HepG2 (cell line): ENCODE measurements around the gene SLC35F3. TPM values are rescaled to one million over a fixed set of nuclear protein-coding genes. Genes with fewer than 3 reads are reported as not detected.
A peak's percentile ranks its signal among the peaks of the same experiment; 100 is the strongest.

ENCODE experiments used
- ATAC-seq: fragments of 200-7000 bp; cut with Tn5 transposase; 3 replicates; pipeline ENCODE4 v1.9.1; 2020; ENCODE audit warnings: mild to moderate bottlenecking, moderate library complexity
- BruUV-seq: library from RNA; stranded (reverse); fragments of 400-500 nt; replicated peaks from 2 replicates; lab custom pipeline; 2021; lab: Mats Ljungman, UMichigan
- CTCF ChIA-PET: fragments of 300-600 bp; formaldehyde crosslinking; extraction: SDS; loops from one replicate; lab custom pipeline; 2021; ENCODE audit warnings: low total read pairs, inconsistent platforms, low intra/inter-chr PET ratio; lab: Yijun Ruan, JAX
- POLR2A ChIA-PET: fragments of 350-600 bp; sonication (Branson Sonifier 250); formaldehyde crosslinking; loops from one replicate; lab custom pipeline; 2020; ENCODE audit warnings: antibody characterized with exemption, inconsistent platforms; lab: Yijun Ruan, JAX
- DNase-seq: peaks from one replicate; pipeline ENCODE4 v3.0.0-alpha.2; 2015; ENCODE audit warnings: low spot score
- FAIRE-seq: peaks from 3 replicates; lab custom pipeline; 2011; peaks lifted over from hg19 to GRCh38; lab: Jason Lieb, UNC
- H2AFZ ChIP-seq: one replicate; pipeline ENCODE4 v1.6.1; 2011; ENCODE audit warnings: low read length, inconsistent platforms
- H3K27ac ChIP-seq: fragments of 300-600 bp; 3 replicates; pipeline ENCODE4 v1.8.0; 2011; ENCODE audit warnings: mixed run types, mild to moderate bottlenecking, mixed read lengths, low read length, inconsistent platforms; ENCODE audit not compliant: insufficient read depth; ENCODE audit errors: extremely low read length
- H3K27me3 ChIP-seq, 2 experiments: fragments of 200-600 bp in 1 of 2; 2 replicates in 1 of 2; 3 replicates in 1 of 2; pipeline versions ENCODE4 v1.6.0 to v1.8.0; 2011; ENCODE audit warnings: low read length in 2 of 2, mild to moderate bottlenecking in 2 of 2, moderate library complexity in 2 of 2, inconsistent platforms in 1 of 2; ENCODE audit not compliant: insufficient read depth in 2 of 2, control insufficient read depth in 1 of 2
- H3K36me3 ChIP-seq, 2 experiments: fragments of 200-600 bp in 1 of 2; replicated peaks in 1 of 2; 2 replicates in 1 of 2; 3 replicates in 1 of 2; pipeline versions ENCODE4 v1.5.1 to v1.8.0; 2011; ENCODE audit warnings: low read length in 2 of 2, inconsistent platforms in 1 of 2; ENCODE audit not compliant: insufficient read depth in 2 of 2, control insufficient read depth in 1 of 2
- H3K4me1 ChIP-seq: 2 replicates; pipeline ENCODE4 v1.5.1; 2012; ENCODE audit warnings: low read length, inconsistent platforms; ENCODE audit not compliant: insufficient read depth
- H3K4me2 ChIP-seq: 2 replicates; pipeline ENCODE4 v1.6.0; 2011; ENCODE audit warnings: low read depth, low read length, inconsistent platforms
- H3K4me3 ChIP-seq, 3 experiments: fragments of 200-600 bp in 1 of 3; sonication (generic), shearing (Covaris generic) in 1 of 3; replicated peaks in 1 of 3; 2 replicates each; pipeline ENCODE4 v1.5.1; 2011 to 2016; ENCODE audit warnings: low read length in 3 of 3, inconsistent platforms in 2 of 3, low read depth in 2 of 3, mild to moderate bottlenecking in 2 of 3, control low read depth in 1 of 3, mixed read lengths in 1 of 3; ENCODE audit not compliant: insufficient read depth in 1 of 3
- H3K79me2 ChIP-seq: one replicate; pipeline ENCODE4 v1.6.1; 2011; ENCODE audit warnings: low read length, inconsistent platforms; ENCODE audit not compliant: insufficient read depth
- H3K9ac ChIP-seq: 2 replicates; pipeline ENCODE4 v1.6.0; 2011; ENCODE audit warnings: mild to moderate bottlenecking, low read depth, low read length, inconsistent platforms; ENCODE audit not compliant: insufficient read depth
- H3K9me3 ChIP-seq: 2 replicates; pipeline ENCODE4 v1.5.1; 2012; ENCODE audit warnings: mild to moderate bottlenecking, low read length
- H4K20me1 ChIP-seq: 2 replicates; pipeline ENCODE4 v1.6.0; 2011; ENCODE audit warnings: inconsistent platforms, mild to moderate bottlenecking, low read length, moderate library complexity; ENCODE audit not compliant: insufficient read depth
- ATF7 ChIP-seq, 2 experiments: fragments of 450-650 bp in 1 of 2; sonication (generic) in 1 of 2; formaldehyde crosslinking in 1 of 2; IDR thresholded peaks; 2 replicates each; pipeline versions ENCODE4 v1.4.0 to v1.6.1; 2016 to 2020; ENCODE audit warnings: antibody characterized with exemption in 1 of 2, mild to moderate bottlenecking in 1 of 2, missing genetic modification reagents in 1 of 2
- ZIK1 ChIP-seq: sonication (generic); formaldehyde crosslinking; IDR thresholded peaks from 2 replicates; pipeline ENCODE4 v1.5.0; 2020; ENCODE audit warnings: mild to moderate bottlenecking, low read depth, missing genetic modification reagents, borderline replicate concordance
- ZNF782 ChIP-seq: sonication (generic); formaldehyde crosslinking; IDR thresholded peaks from 2 replicates; pipeline ENCODE4 v1.4.0; 2020; ENCODE audit warnings: missing genetic modification reagents, mild to moderate bottlenecking, borderline replicate concordance
- in situ Hi-C: cut with HindIII; loops from 2 replicates; pipeline ENCODE4 v1.10.0; 2017; ENCODE audit warnings: low pct_unique_long_range_greater_than_20kb; ENCODE audit not compliant: extremely low pct_ligation_motif_present
- intact Hi-C: fragments of 100-400 bp; cut with micrococcal nuclease; formaldehyde crosslinking; loops from one replicate; pipeline ENCODE4 v1.10.0; 2022; ENCODE audit not compliant: unreplicated experiment
- polyA plus RNA-seq, 8 experiments: library from polyadenylated mRNA; depleted of rRNA in 3 of 8; stranded (reverse) in 7 of 8; unstranded in 1 of 8; fragments of >200 nt; fragmentation: Illumina TruSeq in 4 of 8; extraction: Trizol in 4 of 8; gene quantifications; 2 replicates each; pipeline versions ENCODE4 v1.2.1 to v1.2.3, GENCODE V29; 2011 to 2016; ENCODE audit warnings: low read depth in 4 of 8, missing spikeins in 1 of 8, mixed read lengths in 1 of 8; ENCODE audit not compliant: insufficient read depth in 1 of 8
- total RNA-seq, 5 experiments: library from RNA; depleted of rRNA; stranded (reverse); fragments of >200 nt; fragmentation: Illumina TruSeq; extraction: Trizol; gene quantifications; 2 replicates each; pipeline ENCODE4 v1.2.3, GENCODE V29; 2016; ENCODE audit warnings: low read depth in 1 of 5
- TF ChIP-seq, protein P1 (sequence below): sonication (generic); formaldehyde crosslinking; IDR thresholded peaks from 2 replicates; pipeline ENCODE4 v1.5.0; 2020; ENCODE audit warnings: missing genetic modification reagents, mild to moderate bottlenecking, borderline replicate concordance
- TF ChIP-seq, protein P2 (sequence below): IDR thresholded peaks from 2 replicates; pipeline ENCODE4 v1.6.1; 2016; ENCODE audit warnings: low read depth, missing genetic modification reagents, missing compliant biosample characterization

SLC35F3 gene
- total and polyA plus RNA-seq, 2 of the 13 experiments (the other 11 are each of a cell fraction or from before 2014, with no cell fraction given), result not detected

DNA sequence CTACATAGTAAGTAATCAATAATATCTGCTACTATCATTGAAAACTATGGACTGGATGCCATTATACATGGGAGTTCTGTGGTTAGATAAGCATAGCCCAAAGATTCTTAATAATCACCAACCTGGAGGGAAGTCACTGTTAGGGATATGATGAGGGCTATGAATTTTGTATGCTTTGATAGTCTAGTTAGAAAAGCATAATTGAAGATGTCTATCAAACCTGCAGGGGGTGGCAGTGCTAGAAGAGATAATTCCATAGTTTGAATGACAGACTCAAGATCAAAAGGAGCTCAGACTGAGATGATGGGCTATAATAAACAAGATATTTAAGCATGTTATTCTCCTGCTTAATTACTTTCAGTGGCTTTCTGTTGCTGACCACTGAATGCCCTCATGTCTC, 453.4 kb downstream of the SLC35F3 start:
- intact Hi-C loops (no loop called here), in situ Hi-C loops (no loop called here)
- POLR2A ChIA-PET, result interaction anchor here (1.4 to 2.0 kb wide), 3 partner anchors 9 to 44 kb away, joined by 3 to 12 read pairs (median 4); partner anchors contain the start of gene COA6
- ATAC-seq (no peak), DNase-seq (no peak), FAIRE-seq (no peak)
- H3K79me2 ChIP-seq, result peaks cover 3% of the 10 kb centered on the region
- no peak overlapping the region for H2AFZ ChIP-seq
- CTCF ChIA-PET, result no interaction called here
- no peaks in the 10 kb centered on the region for H3K9me3 ChIP-seq
- BruUV-seq, result no TSS peak
- H3K27me3 ChIP-seq, result no peaks in the 10 kb centered on the region; a peak in 1 of 5 replicates
- peak overlapping the region; percentile 62 for H3K4me2 ChIP-seq
- H3K4me3 ChIP-seq, result peak overlapping the region in 2 of 3 experiments; percentile 51 to 64; a peak in 3 of 6 replicates
- H3K36me3 ChIP-seq, result no peaks in the 10 kb centered on the region
- H3K4me1 ChIP-seq, result peaks cover 29% of the 10 kb centered on the region
- TF ChIP-seq ZIK1 (no peak), ZNF782 (CRISPR knock-in tag) (no peak), ATF7 (IDR thresholded peaks at IDR 0.05) (no peak), ATF7 (CRISPR knock-in tag; IDR thresholded peaks at IDR 0.05) (no peak)
- TF ChIP-seq, protein P1, sequence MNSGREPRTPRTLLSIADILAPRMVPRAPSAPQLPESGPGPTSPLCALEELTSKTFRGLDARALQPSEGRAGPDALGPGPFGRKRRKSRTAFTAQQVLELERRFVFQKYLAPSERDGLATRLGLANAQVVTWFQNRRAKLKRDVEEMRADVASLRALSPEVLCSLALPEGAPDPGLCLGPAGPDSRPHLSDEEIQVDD, result no peak
- TF ChIP-seq, protein P2, sequence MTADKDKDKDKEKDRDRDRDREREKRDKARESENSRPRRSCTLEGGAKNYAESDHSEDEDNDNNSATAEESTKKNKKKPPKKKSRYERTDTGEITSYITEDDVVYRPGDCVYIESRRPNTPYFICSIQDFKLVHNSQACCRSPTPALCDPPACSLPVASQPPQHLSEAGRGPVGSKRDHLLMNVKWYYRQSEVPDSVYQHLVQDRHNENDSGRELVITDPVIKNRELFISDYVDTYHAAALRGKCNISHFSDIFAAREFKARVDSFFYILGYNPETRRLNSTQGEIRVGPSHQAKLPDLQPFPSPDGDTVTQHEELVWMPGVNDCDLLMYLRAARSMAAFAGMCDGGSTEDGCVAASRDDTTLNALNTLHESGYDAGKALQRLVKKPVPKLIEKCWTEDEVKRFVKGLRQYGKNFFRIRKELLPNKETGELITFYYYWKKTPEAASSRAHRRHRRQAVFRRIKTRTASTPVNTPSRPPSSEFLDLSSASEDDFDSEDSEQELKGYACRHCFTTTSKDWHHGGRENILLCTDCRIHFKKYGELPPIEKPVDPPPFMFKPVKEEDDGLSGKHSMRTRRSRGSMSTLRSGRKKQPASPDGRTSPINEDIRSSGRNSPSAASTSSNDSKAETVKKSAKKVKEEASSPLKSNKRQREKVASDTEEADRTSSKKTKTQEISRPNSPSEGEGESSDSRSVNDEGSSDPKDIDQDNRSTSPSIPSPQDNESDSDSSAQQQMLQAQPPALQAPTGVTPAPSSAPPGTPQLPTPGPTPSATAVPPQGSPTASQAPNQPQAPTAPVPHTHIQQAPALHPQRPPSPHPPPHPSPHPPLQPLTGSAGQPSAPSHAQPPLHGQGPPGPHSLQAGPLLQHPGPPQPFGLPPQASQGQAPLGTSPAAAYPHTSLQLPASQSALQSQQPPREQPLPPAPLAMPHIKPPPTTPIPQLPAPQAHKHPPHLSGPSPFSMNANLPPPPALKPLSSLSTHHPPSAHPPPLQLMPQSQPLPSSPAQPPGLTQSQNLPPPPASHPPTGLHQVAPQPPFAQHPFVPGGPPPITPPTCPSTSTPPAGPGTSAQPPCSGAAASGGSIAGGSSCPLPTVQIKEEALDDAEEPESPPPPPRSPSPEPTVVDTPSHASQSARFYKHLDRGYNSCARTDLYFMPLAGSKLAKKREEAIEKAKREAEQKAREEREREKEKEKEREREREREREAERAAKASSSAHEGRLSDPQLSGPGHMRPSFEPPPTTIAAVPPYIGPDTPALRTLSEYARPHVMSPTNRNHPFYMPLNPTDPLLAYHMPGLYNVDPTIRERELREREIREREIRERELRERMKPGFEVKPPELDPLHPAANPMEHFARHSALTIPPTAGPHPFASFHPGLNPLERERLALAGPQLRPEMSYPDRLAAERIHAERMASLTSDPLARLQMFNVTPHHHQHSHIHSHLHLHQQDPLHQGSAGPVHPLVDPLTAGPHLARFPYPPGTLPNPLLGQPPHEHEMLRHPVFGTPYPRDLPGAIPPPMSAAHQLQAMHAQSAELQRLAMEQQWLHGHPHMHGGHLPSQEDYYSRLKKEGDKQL (CRISPR knock-in tag), result no peak
- H4K20me1 ChIP-seq, result no peaks in the 10 kb centered on the region
- H3K9ac ChIP-seq, result peak overlapping the region; percentile 49
- H3K27ac ChIP-seq, result no peak overlapping the region
